Mesodermal cell (in vitro differentiated cells): ENCODE data around the gene NAA80. TPM values are rescaled to one million over a fixed set of nuclear protein-coding genes. Genes with fewer than 3 reads are reported as not detected.

Experiments
- H3K27ac ChIP-seq: 2 replicates; pipeline ENCODE4 v1.7.0; 2013; ENCODE audit warnings: mild to moderate bottlenecking, low read depth, low read length, moderate library complexity; ENCODE audit not compliant: severe bottlenecking
- H3K36me3 ChIP-seq: 2 replicates; pipeline ENCODE4 v1.7.1; 2013; ENCODE audit warnings: mild to moderate bottlenecking, low read length, moderate library complexity; ENCODE audit not compliant: control insufficient read depth, insufficient read depth
- H3K4me1 ChIP-seq: one replicate; pipeline ENCODE4 v1.7.1; 2013; ENCODE audit warnings: mild to moderate bottlenecking, low read length; ENCODE audit not compliant: insufficient read depth, control insufficient read depth, poor library complexity, severe bottlenecking
- H3K4me3 ChIP-seq: 2 replicates; pipeline ENCODE4 v1.7.0; 2013; ENCODE audit warnings: low read length, control low read depth, mild to moderate bottlenecking; ENCODE audit not compliant: insufficient read depth, poor library complexity, severe bottlenecking; ENCODE audit errors: extremely low read depth
- H3K9me3 ChIP-seq: 2 replicates; pipeline ENCODE4 v1.7.1; 2013; ENCODE audit warnings: mild to moderate bottlenecking, low read length, moderate library complexity; ENCODE audit not compliant: control insufficient read depth
- WGBS, 2 experiments: methylation state at CpG; one replicate each; pipeline ENCODE4 v1.1.5; 2013; ENCODE audit warnings: missing lambda C conversion rate in 2 of 2; ENCODE audit not compliant: insufficient coverage in 2 of 2; 5-methylcytosine and 5-hydroxymethylcytosine counted together
- polyA plus RNA-seq, 2 experiments: library from polyadenylated mRNA; stranded (reverse); fragments of 50-300 nt; gene quantifications; one replicate each; pipeline ENCODE4 v1.2.3, GENCODE V29; 2013

NAA80 gene
- 21.3 TPM for polyA plus RNA-seq (2013, experiment 1 of 2)
- 16.5 TPM for polyA plus RNA-seq (2013, experiment 2 of 2)

- 0 to 1% methylated on average over 56 of the region's 61 CpGs for WGBS, 2 experiments
- peaks cover 7% of the 10 kb centered on the region for H3K36me3 ChIP-seq
- peak within 1 kb of the TSS; percentile 78 for H3K27ac ChIP-seq
- H3K4me1 ChIP-seq, result peaks cover 5% of the 10 kb centered on the region
- H3K9me3 ChIP-seq, result no peaks in the 10 kb centered on the region
- H3K4me3 ChIP-seq, result peak within 1 kb of the TSS; percentile 82
Measured at GRCh38 chr3:50298836-50299637, at the start of gene NAA80, which contains the start of gene HYAL3. Gene NAA80 (minus strand): TSS chr3:50299405. CDS start chr3:50297463, 1,942 bp downstream. Gene HYAL3 (minus strand): TSS chr3:50299405. CDS start chr3:50295602, 3,803 bp downstream.

GRCh38 chr3:50347187-50347813 is 48.1 kb upstream of the NAA80 start:
- Histone ChIP-seq H3K36me3 (peaks cover 13% of the 10 kb centered on the region), H3K9me3 (no peaks in the 10 kb centered on the region), H3K4me1 (peaks cover 6% of the 10 kb centered on the region), H3K4me3 (no peak overlapping the region), H3K27ac (no peak overlapping the region)
- WGBS, 2 experiments, result 68 to 88% methylated on average over 4 to 5 of the region's 14 CpGs

- H3K4me3 ChIP-seq, result peak within 1 kb of the TSS; percentile 31
- 13 to 14% methylated on average over 44 to 45 of the region's 45 CpGs for WGBS, 2 experiments
- H3K4me1 ChIP-seq, result peaks cover 6% of the 10 kb centered on the region
- H3K9me3 ChIP-seq, result no peaks in the 10 kb centered on the region
- peaks cover 13% of the 10 kb centered on the region for H3K36me3 ChIP-seq
- no peak within 1 kb of the TSS for H3K27ac ChIP-seq
Measured at GRCh38 chr3:50345586-50346234, 46.5 kb upstream of the NAA80 start, which contains the start of gene ZMYND10. Gene ZMYND10 (minus strand): TSS chr3:50345732. CDS start chr3:50345579, 153 bp downstream.

- WGBS, 2 experiments, result 57 to 76% methylated on average over 8 of the region's 8 CpGs
- no peaks in the 10 kb centered on the region for H3K9me3 ChIP-seq
- peaks cover 6% of the 10 kb centered on the region for H3K4me1 ChIP-seq
- H3K27ac ChIP-seq, result no peak overlapping the region
- peaks cover 13% of the 10 kb centered on the region for H3K36me3 ChIP-seq
- H3K4me3 ChIP-seq, result peak overlapping the region; percentile 31
Measured at GRCh38 chr3:50345008-50345407, 45.8 kb upstream of the NAA80 start.

- H3K4me1 ChIP-seq, result peaks cover 6% of the 10 kb centered on the region
- H3K36me3 ChIP-seq, result peaks cover 3% of the 10 kb centered on the region
- H3K9me3 ChIP-seq, result no peaks in the 10 kb centered on the region
- no peak overlapping the region for H3K4me3 ChIP-seq
- H3K27ac ChIP-seq, result no peak overlapping the region
- WGBS, 2 experiments, result 69 to 85% methylated on average over 8 to 10 of the region's 13 CpGs
Measured at GRCh38 chr3:50342813-50343633, 43.8 kb upstream of the NAA80 start.

GRCh38 chr3:50341996-50342650 is 42.9 kb upstream of the NAA80 start:
- Histone ChIP-seq H3K4me1 (peaks cover 6% of the 10 kb centered on the region), H3K27ac (no peak overlapping the region), H3K4me3 (no peak overlapping the region), H3K9me3 (no peaks in the 10 kb centered on the region), H3K36me3 (no peaks in the 10 kb centered on the region)
- WGBS, 2 experiments, result 90 to 92% methylated on average over 12 to 13 of the region's 13 CpGs

- Histone ChIP-seq H3K36me3 (no peaks in the 10 kb centered on the region), H3K4me3 (no peak overlapping the region), H3K27ac (no peak overlapping the region), H3K4me1 (peaks cover 6% of the 10 kb centered on the region), H3K9me3 (no peaks in the 10 kb centered on the region)
- WGBS, 2 experiments, result 92 to 96% methylated on average over 4 to 8 of the region's 9 CpGs
Measured at GRCh38 chr3:50341537-50341936, 42.3 kb upstream of the NAA80 start.

GRCh38 chr3:50340448-50341329 is 41.5 kb upstream of the NAA80 start, which contains the start of gene RASSF1:
Gene RASSF1 (minus strand): TSS chr3:50340836. CDS start chr3:50340805, 31 bp downstream.
- H3K36me3 ChIP-seq, result no peaks in the 10 kb centered on the region
- no peak within 1 kb of the TSS for H3K4me3 ChIP-seq
- H3K27ac ChIP-seq, result no peak within 1 kb of the TSS
- WGBS, 2 experiments, result 16 to 21% methylated on average over 51 to 60 of the region's 85 CpGs
- peaks cover 10% of the 10 kb centered on the region for H3K4me1 ChIP-seq
- H3K9me3 ChIP-seq, result no peaks in the 10 kb centered on the region

- WGBS, 2 experiments, result 54% methylated on average over 8 to 9 of the region's 9 CpGs
- Histone ChIP-seq H3K27ac (no peak overlapping the region), H3K9me3 (no peaks in the 10 kb centered on the region), H3K4me3 (no peak overlapping the region), H3K4me1 (peaks cover 12% of the 10 kb centered on the region), H3K36me3 (no peaks in the 10 kb centered on the region)
Measured at GRCh38 chr3:50340147-50340447, 40.9 kb upstream of the NAA80 start.
